CD14-positive monocyte (primary cell): Measurements from ENCODE around the gene OR5D14. TPM values are rescaled to one million over a fixed set of nuclear protein-coding genes. Genes with fewer than 3 reads are reported as not detected.

Experiments used
- DNase-seq, 3 donors: peaks; one replicate each; pipeline ENCODE4 v3.0.0-alpha.2; 2011 to 2022
- H2AFZ ChIP-seq: 2 replicates; pipeline ENCODE4 v1.6.0; 2012; ENCODE audit warnings: mild to moderate bottlenecking, low read depth, low read length, inconsistent platforms; ENCODE audit not compliant: insufficient read depth, poor library complexity, severe bottlenecking
- H3K27ac ChIP-seq, 2 donors: 1 replicate in 1 of 2; 2 replicates in 1 of 2; pipeline ENCODE4 v1.5.1; 2012 to 2013; ENCODE audit warnings: low read length in 2 of 2, control low read depth in 1 of 2, inconsistent platforms in 1 of 2, low read depth in 1 of 2, mild to moderate bottlenecking in 1 of 2
- H3K27me3 ChIP-seq, 2 donors: one replicate each; pipeline versions ENCODE4 v1.6.0 to v1.6.1; 2011 to 2013; ENCODE audit warnings: low read length in 2 of 2; ENCODE audit not compliant: control insufficient read depth in 2 of 2, insufficient read depth in 2 of 2
- H3K36me3 ChIP-seq, 2 donors: replicated peaks in 1 of 2; 1 replicate in 1 of 2; 2 replicates in 1 of 2; pipeline versions ENCODE4 v1.5.1 to v1.6.1; 2012 to 2013; ENCODE audit warnings: low read length in 2 of 2, control low read depth in 1 of 2, inconsistent platforms in 1 of 2, mild to moderate bottlenecking in 1 of 2; ENCODE audit not compliant: insufficient read depth in 2 of 2, control insufficient read depth in 1 of 2
- H3K4me1 ChIP-seq, 2 donors: 1 replicate in 1 of 2; 2 replicates in 1 of 2; pipeline versions ENCODE4 v1.5.1 to v1.6.1; 2012 to 2013; ENCODE audit warnings: low read length in 2 of 2, control low read depth in 1 of 2, inconsistent platforms in 1 of 2, mild to moderate bottlenecking in 1 of 2, moderate library complexity in 1 of 2; ENCODE audit not compliant: insufficient read depth in 2 of 2, control insufficient read depth in 1 of 2
- H3K4me2 ChIP-seq: replicated peaks from 2 replicates; pipeline ENCODE3; 2012; ENCODE audit warnings: low read length, moderate library complexity, mild to moderate bottlenecking; ENCODE audit not compliant: poor library complexity, severe bottlenecking; ENCODE audit errors: extremely low read depth
- H3K4me3 ChIP-seq, 3 experiments: fragments of 200-600 bp in 1 of 3; sonication (generic) in 1 of 3; replicated peaks in 1 of 3; 1 replicate in 2 of 3; 2 replicates in 1 of 3; pipeline ENCODE4 v1.5.1; 2011 to 2013; ENCODE audit warnings: low read length in 3 of 3, mild to moderate bottlenecking in 3 of 3, control low read depth in 2 of 3, low read depth in 2 of 3, inconsistent platforms in 1 of 3, moderate library complexity in 1 of 3
- H3K79me2 ChIP-seq: 2 replicates; pipeline ENCODE4 v1.6.0; 2012; ENCODE audit warnings: mild to moderate bottlenecking, control low read depth, inconsistent platforms, low read length, moderate library complexity; ENCODE audit not compliant: insufficient read depth
- H3K9ac ChIP-seq: 2 replicates; pipeline ENCODE4 v1.6.0; 2017; ENCODE audit warnings: low read length, mild to moderate bottlenecking; ENCODE audit not compliant: insufficient read depth, poor library complexity, severe bottlenecking
- H3K9me3 ChIP-seq, 2 donors: replicated peaks in 1 of 2; 1 replicate in 1 of 2; 2 replicates in 1 of 2; pipeline versions ENCODE4 v1.5.1 to v1.6.1; 2012 to 2013; ENCODE audit warnings: low read length in 2 of 2, control low read depth in 1 of 2; ENCODE audit not compliant: control insufficient read depth in 1 of 2, insufficient read depth in 1 of 2
- H4K20me1 ChIP-seq: 2 replicates; pipeline ENCODE4 v1.6.0; 2012; ENCODE audit warnings: mild to moderate bottlenecking, low read length, control low read depth, moderate library complexity; ENCODE audit not compliant: insufficient read depth
- H3K27ac Mint-ChIP-seq, 7 donors: one replicate each; pipeline ENCODE4 v1.8.0; 2020; ENCODE audit warnings: mild to moderate bottlenecking in 7 of 7, mixed read lengths in 7 of 7, moderate library complexity in 6 of 7, inconsistent platforms in 2 of 7
- H3K27me3 Mint-ChIP-seq, 3 donors: one replicate each; pipeline ENCODE4 v1.8.0; 2021 to 2022; ENCODE audit warnings: low read depth in 3 of 3, mild to moderate bottlenecking in 3 of 3, mixed read lengths in 3 of 3, moderate library complexity in 3 of 3, inconsistent platforms in 1 of 3
- H3K36me3 Mint-ChIP-seq, 2 donors: one replicate each; pipeline ENCODE4 v1.8.0; 2020; ENCODE audit warnings: mixed read lengths in 2 of 2, inconsistent platforms in 1 of 2, mild to moderate bottlenecking in 1 of 2
- H3K4me1 Mint-ChIP-seq: one replicate; pipeline ENCODE4 v1.8.0; 2020; ENCODE audit warnings: mild to moderate bottlenecking, mixed read lengths
- H3K4me3 Mint-ChIP-seq, 2 donors: one replicate each; pipeline ENCODE4 v1.8.0; 2020; ENCODE audit warnings: mild to moderate bottlenecking in 2 of 2, mixed read lengths in 2 of 2, moderate library complexity in 1 of 2
- H3K9me3 Mint-ChIP-seq, 7 donors: one replicate each; pipeline ENCODE4 v1.8.0; 2020 to 2022; ENCODE audit warnings: mixed read lengths in 7 of 7, mild to moderate bottlenecking in 6 of 7, moderate library complexity in 6 of 7, inconsistent platforms in 2 of 7
- WGBS: methylation state at CpG from one replicate; pipeline ENCODE4 v1.1.5; 2013; ENCODE audit warnings: missing lambda C conversion rate; ENCODE audit not compliant: insufficient coverage; 5-methylcytosine and 5-hydroxymethylcytosine counted together
- intact Hi-C, 2 donors: fragments of 100-400 bp; cut with micrococcal nuclease; formaldehyde crosslinking; loops; one replicate each; pipeline versions ENCODE4 v1.15.0 to v1.15.1; 2023
- polyA plus RNA-seq, 3 donors: library from polyadenylated mRNA; depleted of rRNA in 1 of 3; unstranded in 2 of 3; stranded (reverse) in 1 of 3; fragments of 300-500 nt in 2 of 3; fragments of >200 nt in 1 of 3; fragmentation: Illumina TruSeq in 2 of 3; gene quantifications; 1 replicate in 2 of 3; 2 replicates in 1 of 3; pipeline ENCODE4 v1.2.3, GENCODE V29; 2012 to 2021
- TF ChIP-seq, protein P1 (sequence below): fragments of 200-600 bp; IDR thresholded peaks from one replicate; pipeline ENCODE4 v1.8.0; 2022; ENCODE audit warnings: antibody characterized with exemption, mild to moderate bottlenecking

The OR5D14 gene
- polyA plus RNA-seq, 3 donors = not detected

DNA sequence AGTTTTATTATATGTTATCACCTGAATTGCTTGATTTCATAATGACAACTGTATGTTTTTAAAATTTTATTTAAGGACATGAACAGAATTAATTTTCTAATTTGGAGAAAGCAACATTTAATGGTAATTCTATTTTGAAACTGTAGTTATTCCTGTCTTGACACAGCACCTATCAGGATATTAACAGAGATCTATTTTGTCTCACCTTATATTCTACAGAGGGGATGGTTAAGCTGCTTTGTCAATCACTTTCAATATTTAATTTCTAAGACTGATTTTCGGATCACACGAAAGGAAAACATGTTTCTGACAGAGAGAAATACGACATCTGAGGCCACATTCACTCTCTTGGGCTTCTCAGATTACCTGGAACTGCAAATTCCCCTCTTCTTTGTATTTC is 43.1 kb downstream of the OR5D14 start, which contains the start of gene OR5D16:
Gene OR5D16 (plus strand): TSS at position 301 of the 400 bp plus-strand sequence. CDS start 0 bp downstream, at position 301.
- H3K36me3 ChIP-seq = no peaks in the 10 kb centered on the region
- peaks cover 7 to 13% of the 10 kb centered on the region in 2 donors for H3K9me3 ChIP-seq
- H3K9me3 Mint-ChIP-seq = peaks cover 0 to 10% (median 5%) of the 10 kb centered on the region in 7 donors
- no peaks in the 10 kb centered on the region for H3K27me3 Mint-ChIP-seq
- H3K4me1 ChIP-seq = no peaks in the 10 kb centered on the region
- no peaks in the 10 kb centered on the region for H3K79me2 ChIP-seq
- no peaks in the 10 kb centered on the region for H3K4me1 Mint-ChIP-seq
- H3K27ac ChIP-seq = no peak within 1 kb of the TSS
- TF ChIP-seq, protein P1, sequence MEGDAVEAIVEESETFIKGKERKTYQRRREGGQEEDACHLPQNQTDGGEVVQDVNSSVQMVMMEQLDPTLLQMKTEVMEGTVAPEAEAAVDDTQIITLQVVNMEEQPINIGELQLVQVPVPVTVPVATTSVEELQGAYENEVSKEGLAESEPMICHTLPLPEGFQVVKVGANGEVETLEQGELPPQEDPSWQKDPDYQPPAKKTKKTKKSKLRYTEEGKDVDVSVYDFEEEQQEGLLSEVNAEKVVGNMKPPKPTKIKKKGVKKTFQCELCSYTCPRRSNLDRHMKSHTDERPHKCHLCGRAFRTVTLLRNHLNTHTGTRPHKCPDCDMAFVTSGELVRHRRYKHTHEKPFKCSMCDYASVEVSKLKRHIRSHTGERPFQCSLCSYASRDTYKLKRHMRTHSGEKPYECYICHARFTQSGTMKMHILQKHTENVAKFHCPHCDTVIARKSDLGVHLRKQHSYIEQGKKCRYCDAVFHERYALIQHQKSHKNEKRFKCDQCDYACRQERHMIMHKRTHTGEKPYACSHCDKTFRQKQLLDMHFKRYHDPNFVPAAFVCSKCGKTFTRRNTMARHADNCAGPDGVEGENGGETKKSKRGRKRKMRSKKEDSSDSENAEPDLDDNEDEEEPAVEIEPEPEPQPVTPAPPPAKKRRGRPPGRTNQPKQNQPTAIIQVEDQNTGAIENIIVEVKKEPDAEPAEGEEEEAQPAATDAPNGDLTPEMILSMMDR = no peak
- WGBS = no CpG with 5 or more reads among the region's 3 CpGs
- H3K4me3 Mint-ChIP-seq = no peak within 1 kb of the TSS
- no peaks in the 10 kb centered on the region for H4K20me1 ChIP-seq
- no peak for DNase-seq
- no peak within 1 kb of the TSS for H3K27ac Mint-ChIP-seq
- no peak within 1 kb of the TSS for H3K9ac ChIP-seq
- H3K27me3 ChIP-seq = no peaks in the 10 kb centered on the region
- no peak within 1 kb of the TSS for H2AFZ ChIP-seq
- H3K36me3 Mint-ChIP-seq = no peaks in the 10 kb centered on the region
- H3K4me2 ChIP-seq = no peak within 1 kb of the TSS
- H3K4me3 ChIP-seq = no peak within 1 kb of the TSS
- intact Hi-C loops = no loop called here

Other genes with a start within 250 kb of the OR5D14 start
- not detected for gene OR4C15, start 241.1 kb upstream of the OR5D14 start, polyA plus RNA-seq
- gene OR4C16, start 223.4 kb upstream of the OR5D14 start, polyA plus RNA-seq = not detected
- not detected for gene OR4C11, start 187.9 kb upstream of the OR5D14 start, polyA plus RNA-seq
- not detected for gene OR4P4, start 160.4 kb upstream of the OR5D14 start, polyA plus RNA-seq
- gene OR4S2, start 147.2 kb upstream of the OR5D14 start, polyA plus RNA-seq = not detected
- not detected for gene OR4C6, start 133.4 kb upstream of the OR5D14 start, polyA plus RNA-seq
- gene OR5D13, start 22.1 kb upstream of the OR5D14 start, polyA plus RNA-seq = not detected
- not detected for gene OR5L1, start 15.8 kb downstream of the OR5D14 start, polyA plus RNA-seq
- gene OR5D18, start 24.1 kb downstream of the OR5D14 start, polyA plus RNA-seq = not detected
- not detected for gene OR5L2, start 31.7 kb downstream of the OR5D14 start, polyA plus RNA-seq
- gene OR5D16, start 43.2 kb downstream of the OR5D14 start, polyA plus RNA-seq = not detected
- not detected for gene TRIM51, start 87.7 kb downstream of the OR5D14 start, polyA plus RNA-seq
- gene OR5W2, start 119.0 kb downstream of the OR5D14 start, polyA plus RNA-seq = not detected
- not detected for gene OR5I1, start 140.8 kb downstream of the OR5D14 start, polyA plus RNA-seq
- not detected for gene OR10AG1, start 174.4 kb downstream of the OR5D14 start, polyA plus RNA-seq
- not detected for gene OR5F1, start 199.1 kb downstream of the OR5D14 start, polyA plus RNA-seq
- not detected for gene OR5AS1, start 232.1 kb downstream of the OR5D14 start, polyA plus RNA-seq